T47D (cell line): ENCODE data around the gene PEMT.

Experiments
- DNase-seq, 2 experiments: peaks; one replicate each; pipeline versions ENCODE4 v3.0.0 to v3.0.0-alpha.2; 2011 to 2012; ENCODE audit warnings: low read depth in 1 of 2, low spot score in 1 of 2
- JUND ChIP-seq: IDR thresholded peaks from 2 replicates; pipeline ENCODE4 v1.6.1; 2012; ENCODE audit warnings: low read depth
- in situ Hi-C: cut with HindIII; loops from 2 replicates; pipeline ENCODE4 v1.10.0; 2016; ENCODE audit warnings: low sequenced_read_pairs, low pct_unique_long_range_greater_than_20kb

The PEMT gene

GRCh38 chr17:17515934-17516930, 75.3 kb downstream of the PEMT start:
- in situ Hi-C loops = no loop called here
- DNase-seq = no peak
- TF ChIP-seq JUND = no peak

DNA sequence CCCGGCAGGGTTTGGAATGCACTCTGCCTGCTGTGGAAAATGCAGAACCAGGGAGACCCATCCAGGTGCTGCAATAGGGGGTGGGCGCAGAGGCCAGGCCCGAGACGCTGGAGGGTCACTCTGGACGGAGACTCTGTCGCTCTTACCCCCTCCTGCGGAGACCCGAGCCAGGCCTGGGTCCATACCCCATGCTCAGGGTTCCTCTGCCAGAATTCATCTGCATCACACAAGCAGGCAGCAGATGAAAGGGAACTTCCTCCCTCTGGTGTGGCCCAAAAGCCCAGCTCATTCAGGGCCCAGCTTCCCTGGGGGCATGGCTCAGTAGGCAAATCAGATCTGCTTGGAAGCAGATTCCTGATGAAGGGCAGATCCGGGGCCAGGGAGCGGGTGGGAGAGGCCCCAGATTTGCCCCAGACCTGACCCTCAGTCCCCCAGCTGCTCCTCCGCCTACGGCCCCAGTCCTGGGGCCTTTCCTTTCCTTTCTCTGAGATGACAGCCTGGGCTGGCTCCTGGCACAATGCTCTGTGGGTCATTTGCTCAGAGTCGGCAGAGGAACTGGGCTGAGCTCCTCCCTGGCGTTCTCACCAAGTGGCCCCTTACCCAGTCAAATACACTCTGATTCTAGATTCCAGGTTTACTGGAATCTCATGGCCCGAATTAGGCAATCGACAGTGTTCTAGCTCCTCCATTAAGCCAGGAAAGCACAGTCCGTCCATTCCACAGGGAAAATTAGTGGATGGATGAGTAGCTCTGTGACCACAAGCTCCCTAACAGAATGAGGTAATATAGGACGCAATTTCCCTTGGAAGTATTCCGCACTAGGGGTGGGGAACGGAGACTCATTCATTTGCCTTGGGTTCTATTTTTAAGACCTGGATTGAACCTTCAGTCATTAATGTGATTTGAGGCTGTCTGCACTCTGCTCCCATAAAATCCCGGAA, 76.2 kb downstream of the PEMT start:
- no peak for DNase-seq
- in situ Hi-C loops = no loop called here
- TF ChIP-seq JUND = no peak

DNA sequence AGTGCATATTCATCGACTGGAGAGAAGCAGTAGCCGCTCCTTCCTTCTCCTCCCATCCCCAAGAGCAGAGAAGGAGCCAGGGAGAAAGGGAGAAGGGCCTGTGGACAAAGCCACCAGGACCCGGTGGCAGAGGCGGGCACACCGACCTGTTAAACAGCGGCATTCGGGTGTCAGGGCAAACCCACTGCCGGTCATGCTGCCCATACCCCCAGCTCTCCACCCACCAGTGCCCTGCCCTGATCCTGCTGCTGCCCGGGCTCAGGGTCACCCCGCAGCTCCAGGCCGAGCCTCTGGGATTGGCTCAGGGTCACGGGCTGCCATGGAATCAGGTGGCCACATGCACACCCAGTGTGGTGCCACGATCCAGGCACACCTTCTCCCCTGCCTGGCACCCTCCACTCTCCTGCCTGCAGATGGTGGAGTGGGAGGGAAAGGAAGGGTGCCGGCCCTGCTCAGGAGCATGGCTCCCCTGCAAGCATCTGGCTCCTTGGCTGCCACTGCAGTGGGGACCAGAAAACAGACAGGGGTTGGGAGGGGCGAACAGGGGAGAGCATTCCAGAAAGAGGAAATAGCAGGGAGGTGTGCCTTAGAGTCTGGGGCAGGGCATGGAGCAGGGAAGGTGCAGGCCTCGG, 77.0 kb downstream of the PEMT start:
- no peak for DNase-seq
- no peak for TF ChIP-seq JUND
- in situ Hi-C loops = no loop called here

DNA sequence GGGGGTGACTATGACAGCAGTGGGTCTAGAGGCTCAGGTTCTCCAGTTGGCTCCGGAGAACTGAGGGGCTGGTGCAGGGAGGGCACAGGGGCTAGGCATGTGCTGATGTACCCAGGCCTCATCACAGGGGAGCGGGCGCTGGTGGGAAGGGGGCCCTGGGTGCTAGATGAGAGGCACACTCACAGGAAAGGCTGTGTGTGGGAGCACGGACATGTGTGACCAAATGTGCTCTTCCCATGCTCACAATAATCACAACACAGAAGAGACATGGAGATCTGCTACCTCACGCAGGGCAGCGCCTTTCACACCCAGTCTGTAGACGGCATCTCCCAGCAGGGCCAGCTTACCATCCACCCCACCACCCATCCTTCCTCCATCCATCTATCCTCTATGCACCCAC, 77.9 kb downstream of the PEMT start:
- no peak for DNase-seq
- in situ Hi-C loops = no loop called here
- TF ChIP-seq JUND = no peak

DNA sequence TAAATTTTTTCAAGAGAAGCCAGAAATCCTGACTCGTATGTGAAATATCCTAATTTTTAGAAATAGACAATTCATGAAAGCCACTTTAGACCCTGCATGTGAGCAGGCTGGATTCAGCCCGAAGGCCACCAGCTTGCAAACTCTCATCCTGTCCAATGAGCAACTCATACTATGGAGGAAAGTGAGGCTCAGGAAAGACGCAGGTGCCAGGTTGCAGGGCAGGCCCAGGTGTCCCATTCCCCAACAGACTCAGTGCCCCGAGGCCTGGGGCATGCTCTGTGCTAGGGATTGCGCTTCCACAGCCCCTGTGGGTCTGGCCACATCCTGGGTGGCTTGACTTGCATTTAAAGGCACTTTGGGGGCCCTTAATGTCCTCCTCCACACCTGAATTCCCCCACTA, 78.6 kb downstream of the PEMT start:
- in situ Hi-C loops = no loop called here
- no peak for DNase-seq
- TF ChIP-seq JUND = no peak

DNA sequence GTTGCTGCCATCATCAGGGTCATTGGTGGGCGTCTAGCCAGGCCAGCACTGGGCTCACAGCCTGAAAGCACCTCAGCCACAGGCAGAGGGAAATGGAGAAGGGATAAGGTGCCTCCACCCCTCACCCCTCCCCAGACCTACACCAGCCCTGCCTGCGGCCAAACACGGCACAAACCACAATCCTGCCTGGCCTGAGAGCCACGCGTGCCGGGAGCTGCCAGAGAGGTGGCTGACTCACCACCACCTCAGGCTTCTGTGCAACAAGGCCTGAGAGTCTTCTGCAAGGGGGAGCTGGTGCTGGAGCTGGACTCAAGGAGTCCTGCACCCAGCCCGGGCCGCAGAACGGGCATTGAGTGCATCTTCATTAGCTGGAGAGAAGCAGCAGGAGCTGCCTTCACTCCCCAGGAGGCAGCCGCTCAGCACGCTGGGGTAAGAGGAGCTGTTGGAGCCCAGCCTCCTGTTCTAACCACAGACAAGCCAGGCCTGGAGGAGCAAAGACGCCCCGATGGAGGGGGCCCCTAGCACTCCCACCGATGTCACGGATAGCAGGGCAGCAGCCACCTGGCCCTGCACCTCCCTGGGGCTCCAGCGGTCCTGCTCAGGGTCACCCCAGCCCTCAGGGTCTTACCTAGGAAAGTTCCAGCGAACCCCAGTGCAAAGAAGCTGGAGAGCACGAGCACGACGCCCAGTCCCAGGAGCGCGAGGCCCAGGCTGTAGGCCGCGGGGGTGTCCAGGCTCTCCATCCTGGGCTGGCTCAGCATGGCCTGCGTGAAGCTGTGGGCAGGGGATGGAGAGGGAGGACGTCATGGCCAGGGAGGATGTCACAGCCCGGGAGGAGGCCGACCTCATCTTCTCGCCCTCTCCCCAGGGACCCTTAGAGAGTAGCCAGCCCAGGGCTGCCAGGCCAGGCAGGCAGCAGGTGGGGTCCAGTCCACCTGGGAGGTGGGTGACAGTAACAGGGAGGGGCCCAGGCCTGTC, 79.3 kb downstream of the PEMT start:
- in situ Hi-C loops = no loop called here
- TF ChIP-seq JUND = no peak
- peak in 1 of 2 experiments; percentile 24 for DNase-seq

DNA sequence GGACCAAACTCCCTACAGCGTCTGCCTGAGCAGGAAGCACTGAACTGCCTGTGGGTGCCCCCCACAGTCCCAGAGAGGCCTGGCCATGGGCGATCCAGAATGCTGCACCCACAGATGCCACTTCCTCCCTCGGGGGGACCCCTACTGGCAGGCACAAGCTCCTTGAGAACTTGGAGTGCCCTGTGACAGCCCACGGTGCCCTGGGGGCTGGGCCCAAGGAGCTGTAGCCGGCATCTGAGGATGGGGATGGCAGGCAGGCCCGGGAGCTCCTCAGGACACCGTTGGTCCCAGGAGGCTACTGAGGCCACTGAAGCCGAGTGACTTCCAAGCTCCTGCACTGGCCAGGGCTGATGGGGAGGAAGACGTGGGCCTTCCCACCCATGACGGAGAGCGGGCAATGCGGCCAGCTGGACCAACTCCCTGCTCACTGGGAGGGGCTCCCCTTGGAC, 80.2 kb downstream of the PEMT start:
- TF ChIP-seq JUND = no peak
- in situ Hi-C loops = no loop called here

GRCh38 chr17:17510456-17511292, 80.8 kb downstream of the PEMT start:
- in situ Hi-C loops = no loop called here
- no peak for TF ChIP-seq JUND
- no peak for DNase-seq

More for the DNA sequence above, 80.2 kb downstream of the PEMT start:
- DNase-seq = no peak

GRCh38 chr17:17509601-17510425, 81.7 kb downstream of the PEMT start:
- no peak for DNase-seq
- in situ Hi-C loops = no loop called here
- TF ChIP-seq JUND = no peak
